Upper lobe of right lung (tissue), 1 donor: ENCODE data around the gene GABRD. TPM values are rescaled to one million over a fixed set of nuclear protein-coding genes. Genes with fewer than 3 reads are reported as not detected.

Experiments
- ATAC-seq: fragments of 200-7000 bp; cut with Tn5 transposase; one replicate; pipeline ENCODE4 v1.9.1; 2020; ENCODE audit warnings: mild to moderate bottlenecking, moderate library complexity
- DNase-seq: peaks from one replicate; pipeline ENCODE4 v3.0.0-alpha.2; 2020
- H3K27ac ChIP-seq: fragments of 200-600 bp; one replicate; pipeline ENCODE4 v1.8.0; 2022
- H3K27me3 ChIP-seq: fragments of 200-600 bp; one replicate; pipeline ENCODE4 v1.8.0; 2022; ENCODE audit warnings: mild to moderate bottlenecking
- H3K36me3 ChIP-seq: fragments of 200-600 bp; one replicate; pipeline ENCODE4 v1.8.0; 2022
- H3K4me1 ChIP-seq: fragments of 200-600 bp; one replicate; pipeline ENCODE4 v1.8.0; 2022
- H3K4me3 ChIP-seq: fragments of 200-600 bp; one replicate; pipeline ENCODE4 v1.8.0; 2022; ENCODE audit warnings: mild to moderate bottlenecking
- H3K9me3 ChIP-seq: fragments of 200-600 bp; one replicate; pipeline ENCODE4 v1.8.0; 2022
- CTCF ChIP-seq: fragments of 200-600 bp; IDR thresholded peaks from one replicate; pipeline ENCODE4 v1.8.0; 2022; ENCODE audit warnings: antibody characterized with exemption
- intact Hi-C: fragments of 100-400 bp; cut with DNase I; formaldehyde crosslinking; loops from one replicate; pipeline ENCODE4 v1.11.0; 2022
- total RNA-seq: library from RNA; stranded (reverse); fragmentation: NEBNext Ultra II Directional; extraction: Animal tissue kit (Norgen Biotek cat#: 25700); gene quantifications from one replicate; pipeline ENCODE4 v1.2.1, GENCODE V29; 2021
- donor health status: DM: no; HTN: yes; CAD: no; lungs with severe emphysema.

GABRD gene
- total RNA-seq, 1 donor from 2014 or later = 2.9 TPM

GRCh38 chr1:2016123-2016522 is 3.0 kb upstream of the GABRD start:
- Histone ChIP-seq H3K4me1 (peaks cover 5% of the 10 kb centered on the region), H3K27me3 (peaks cover 33% of the 10 kb centered on the region), H3K9me3 (no peaks in the 10 kb centered on the region), H3K36me3 (no peaks in the 10 kb centered on the region), H3K27ac (no peak overlapping the region), H3K4me3 (no peak overlapping the region)
- no peak for DNase-seq
- ATAC-seq = no peak
- intact Hi-C loops = no loop called here
- TF ChIP-seq CTCF = no peak

- ATAC-seq = no peak
- H3K27me3 ChIP-seq = peaks cover 55% of the 10 kb centered on the region
- H3K4me1 ChIP-seq = peaks cover 5% of the 10 kb centered on the region
- TF ChIP-seq CTCF = no peak
- no peaks in the 10 kb centered on the region for H3K9me3 ChIP-seq
- no peaks in the 10 kb centered on the region for H3K36me3 ChIP-seq
- no peak for DNase-seq
- H3K4me3 ChIP-seq = no peak overlapping the region
- H3K27ac ChIP-seq = no peak overlapping the region
- intact Hi-C loops = no loop called here
Measured at GRCh38 chr1:2018217-2019171, 651 bp upstream of the GABRD start.

GRCh38 chr1:2019571-2020309 is 595 bp downstream of the GABRD start:
- Histone ChIP-seq H3K9me3 (no peaks in the 10 kb centered on the region), H3K36me3 (no peaks in the 10 kb centered on the region), H3K4me3 (peak overlapping the region; percentile 14), H3K27ac (no peak overlapping the region), H3K4me1 (peaks cover 5% of the 10 kb centered on the region), H3K27me3 (peaks cover 65% of the 10 kb centered on the region)
- intact Hi-C loops = no loop called here
- ATAC-seq (peak; percentile 25), DNase-seq (no peak)
- TF ChIP-seq CTCF = no peak

- ATAC-seq = no peak
- no peak for TF ChIP-seq CTCF
- H3K4me3 ChIP-seq = no peak overlapping the region
- H3K9me3 ChIP-seq = no peaks in the 10 kb centered on the region
- peaks cover 63% of the 10 kb centered on the region for H3K27me3 ChIP-seq
- intact Hi-C loops = no loop called here
- H3K36me3 ChIP-seq = no peaks in the 10 kb centered on the region
- H3K27ac ChIP-seq = no peak overlapping the region
- peaks cover 5% of the 10 kb centered on the region for H3K4me1 ChIP-seq
- no peak for DNase-seq
Measured at GRCh38 chr1:2020310-2020655, 1.1 kb downstream of the GABRD start.

- no peak overlapping the region for H3K27ac ChIP-seq
- DNase-seq (no peak), ATAC-seq (no peak)
- intact Hi-C loops = no loop called here
- no peaks in the 10 kb centered on the region for H3K36me3 ChIP-seq
- H3K4me1 ChIP-seq = peaks cover 14% of the 10 kb centered on the region
- H3K4me3 ChIP-seq = no peak overlapping the region
- no peak for TF ChIP-seq CTCF
- peaks cover 60% of the 10 kb centered on the region for H3K27me3 ChIP-seq
- no peaks in the 10 kb centered on the region for H3K9me3 ChIP-seq
Measured at GRCh38 chr1:2021550-2021949, 2.4 kb downstream of the GABRD start.
